Measurements from ENCODE around the gene CCSER2.

DNA sequence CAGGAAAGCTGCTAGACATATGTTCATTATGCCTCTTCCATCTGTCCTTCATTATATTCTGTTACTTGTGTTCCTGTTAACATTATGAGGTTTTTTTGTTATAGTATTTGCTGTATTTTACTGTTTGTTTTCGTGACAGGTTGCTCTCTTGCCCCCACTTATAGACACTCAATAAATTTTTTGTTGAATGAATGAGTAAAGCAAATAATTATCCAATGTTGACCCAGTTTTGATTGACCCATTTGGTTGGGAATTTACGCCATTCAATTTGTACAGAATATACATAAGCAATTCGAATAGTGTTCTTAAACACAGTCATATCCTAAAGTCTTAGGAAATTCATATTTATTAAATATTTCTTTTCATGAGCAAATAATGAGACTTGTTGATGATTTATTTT lies 11.8 kb downstream of the CCSER2 start:
- no peak for TF ChIP-seq EP300 (IDR thresholded peaks at IDR 0.05)
- TF ChIP-seq, protein P1, sequence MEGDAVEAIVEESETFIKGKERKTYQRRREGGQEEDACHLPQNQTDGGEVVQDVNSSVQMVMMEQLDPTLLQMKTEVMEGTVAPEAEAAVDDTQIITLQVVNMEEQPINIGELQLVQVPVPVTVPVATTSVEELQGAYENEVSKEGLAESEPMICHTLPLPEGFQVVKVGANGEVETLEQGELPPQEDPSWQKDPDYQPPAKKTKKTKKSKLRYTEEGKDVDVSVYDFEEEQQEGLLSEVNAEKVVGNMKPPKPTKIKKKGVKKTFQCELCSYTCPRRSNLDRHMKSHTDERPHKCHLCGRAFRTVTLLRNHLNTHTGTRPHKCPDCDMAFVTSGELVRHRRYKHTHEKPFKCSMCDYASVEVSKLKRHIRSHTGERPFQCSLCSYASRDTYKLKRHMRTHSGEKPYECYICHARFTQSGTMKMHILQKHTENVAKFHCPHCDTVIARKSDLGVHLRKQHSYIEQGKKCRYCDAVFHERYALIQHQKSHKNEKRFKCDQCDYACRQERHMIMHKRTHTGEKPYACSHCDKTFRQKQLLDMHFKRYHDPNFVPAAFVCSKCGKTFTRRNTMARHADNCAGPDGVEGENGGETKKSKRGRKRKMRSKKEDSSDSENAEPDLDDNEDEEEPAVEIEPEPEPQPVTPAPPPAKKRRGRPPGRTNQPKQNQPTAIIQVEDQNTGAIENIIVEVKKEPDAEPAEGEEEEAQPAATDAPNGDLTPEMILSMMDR (IDR thresholded peaks at IDR 0.05): no peak
- TF ChIP-seq POLR2A (IDR thresholded peaks at IDR 0.05): no peak
